ENCODE data around the gene LRFN4. TPM values are rescaled to one million over a fixed set of nuclear protein-coding genes. Genes with fewer than 3 reads are reported as not detected.
A peak's percentile ranks its signal among the peaks of the same experiment; 100 is the strongest.

LRFN4 gene
- total and polyA plus RNA-seq, 2 of the 13 experiments (the other 11 are each of a cell fraction or from before 2014, with no cell fraction given) = 1.3 to 6.8 TPM

DNA sequence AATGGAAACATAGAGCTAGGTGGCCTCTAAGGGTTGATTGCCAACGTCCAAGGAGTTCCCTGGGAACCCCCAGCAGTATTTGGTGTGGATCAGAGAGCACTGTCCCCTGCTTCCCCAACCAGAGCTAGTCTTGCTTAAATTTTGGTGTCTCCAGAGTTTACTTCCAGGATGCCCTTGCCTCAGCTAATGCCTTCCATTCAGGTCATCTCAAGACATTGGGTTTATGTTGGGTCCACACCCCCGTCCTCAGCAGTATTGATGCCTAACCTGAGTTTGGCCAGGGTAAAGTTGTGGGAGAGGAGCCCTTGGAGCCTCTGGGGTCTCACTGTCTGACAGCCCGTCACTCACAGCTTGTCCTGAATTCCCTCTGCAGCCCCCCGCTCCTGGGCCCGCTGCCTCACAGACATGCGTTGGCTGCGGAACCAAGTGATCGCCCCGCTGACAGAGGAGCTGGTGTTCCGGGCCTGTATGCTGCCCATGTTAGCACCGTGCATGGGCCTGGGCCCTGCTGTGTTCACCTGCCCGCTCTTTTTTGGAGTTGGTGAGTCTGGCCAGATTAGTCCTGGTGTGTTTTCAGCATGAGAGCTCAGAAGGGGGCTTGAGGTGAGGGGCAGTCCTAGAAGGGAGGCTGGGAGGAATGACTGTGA lies 12.2 kb upstream of the LRFN4 start:
- Histone ChIP-seq H4K20me1 (ENCODE audit: insufficient read depth, low read length) (peaks cover 6% of the 10 kb centered on the region; the same call in 1 of the 2 replicates), H3K79me2 (ENCODE audit: insufficient read depth, low read length) (peaks cover 28% of the 10 kb centered on the region), H3K9me3 (ENCODE audit: low read length) (no peaks in the 10 kb centered on the region), H3K4me1 (ENCODE audit: insufficient read depth, low read length) (peaks cover 28% of the 10 kb centered on the region), H2AFZ (ENCODE audit: low read length) (no peak overlapping the region), H3K9ac (ENCODE audit: insufficient read depth, low read depth, low read length) (peak overlapping the region; percentile 96; the same call in 1 of the 2 replicates), H3K4me3 (replicated peaks in 1 of 3; ENCODE audit: insufficient read depth in 1 of 3, low read depth in 2 of 3, low read length in 3 of 3) (peak overlapping the region; percentile 87 to 99 (median 87); a peak in 5 of 6 replicates), H3K36me3 (replicated peaks in 1 of 2; ENCODE audit: control insufficient read depth in 1 of 2, insufficient read depth in 2 of 2, low read length in 2 of 2) (peaks cover 13 to 44% of the 10 kb centered on the region in 2 experiments; a peak in 4 of 5 replicates), H3K4me2 (ENCODE audit: low read depth, low read length) (peak overlapping the region; percentile 80), H3K27ac (ENCODE audit: extremely low read length, insufficient read depth, low read length) (peak overlapping the region; percentile 82), H3K27me3 (ENCODE audit: control insufficient read depth in 1 of 2, insufficient read depth in 2 of 2, low read length in 2 of 2) (no peaks in the 10 kb centered on the region; a peak in 1 of 5 replicates)
- no peak for TF ChIP-seq ZNF749 (CRISPR knock-in tag; IDR thresholded peaks at IDR 0.05; ENCODE audit: borderline replicate concordance)
- TF ChIP-seq GZF1 (CRISPR knock-in tag; IDR thresholded peaks at IDR 0.05) = no peak
- TF ChIP-seq ATRX (CRISPR knock-in tag; IDR thresholded peaks at IDR 0.05; ENCODE audit: borderline replicate concordance) = no peak
- no peak for TF ChIP-seq ZNF24 (IDR thresholded peaks at IDR 0.05)
- no peak for TF ChIP-seq ZNF121 (CRISPR knock-in tag; IDR thresholded peaks at IDR 0.05)
- no peak for TF ChIP-seq PBX3 (CRISPR knock-in tag; IDR thresholded peaks at IDR 0.05; ENCODE audit: borderline replicate concordance)
- TF ChIP-seq, protein P1, sequence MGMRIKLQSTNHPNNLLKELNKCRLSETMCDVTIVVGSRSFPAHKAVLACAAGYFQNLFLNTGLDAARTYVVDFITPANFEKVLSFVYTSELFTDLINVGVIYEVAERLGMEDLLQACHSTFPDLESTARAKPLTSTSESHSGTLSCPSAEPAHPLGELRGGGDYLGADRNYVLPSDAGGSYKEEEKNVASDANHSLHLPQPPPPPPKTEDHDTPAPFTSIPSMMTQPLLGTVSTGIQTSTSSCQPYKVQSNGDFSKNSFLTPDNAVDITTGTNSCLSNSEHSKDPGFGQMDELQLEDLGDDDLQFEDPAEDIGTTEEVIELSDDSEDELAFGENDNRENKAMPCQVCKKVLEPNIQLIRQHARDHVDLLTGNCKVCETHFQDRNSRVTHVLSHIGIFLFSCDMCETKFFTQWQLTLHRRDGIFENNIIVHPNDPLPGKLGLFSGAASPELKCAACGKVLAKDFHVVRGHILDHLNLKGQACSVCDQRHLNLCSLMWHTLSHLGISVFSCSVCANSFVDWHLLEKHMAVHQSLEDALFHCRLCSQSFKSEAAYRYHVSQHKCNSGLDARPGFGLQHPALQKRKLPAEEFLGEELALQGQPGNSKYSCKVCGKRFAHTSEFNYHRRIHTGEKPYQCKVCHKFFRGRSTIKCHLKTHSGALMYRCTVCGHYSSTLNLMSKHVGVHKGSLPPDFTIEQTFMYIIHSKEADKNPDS (CRISPR knock-in tag; IDR thresholded peaks at IDR 0.05) = no peak
- TF ChIP-seq PCBP2 (optimal IDR thresholded peaks at IDR 0.05; ENCODE audit: low read depth, low read length, poor library complexity, severe bottlenecking) = no peak
- TF ChIP-seq POLR2G (IDR thresholded peaks at IDR 0.05; ENCODE audit: low read depth, low read length) = peak; percentile 2; the same call in 1 of the 2 replicates
- no peak for TF ChIP-seq SNAI1 (CRISPR knock-in tag; IDR thresholded peaks at IDR 0.05; ENCODE audit: borderline replicate concordance)
- TF ChIP-seq AGO1 (IDR thresholded peaks at IDR 0.05; ENCODE audit: low read depth, low read length, poor library complexity, severe bottlenecking) = peak; percentile 87
- TF ChIP-seq, protein P2, sequence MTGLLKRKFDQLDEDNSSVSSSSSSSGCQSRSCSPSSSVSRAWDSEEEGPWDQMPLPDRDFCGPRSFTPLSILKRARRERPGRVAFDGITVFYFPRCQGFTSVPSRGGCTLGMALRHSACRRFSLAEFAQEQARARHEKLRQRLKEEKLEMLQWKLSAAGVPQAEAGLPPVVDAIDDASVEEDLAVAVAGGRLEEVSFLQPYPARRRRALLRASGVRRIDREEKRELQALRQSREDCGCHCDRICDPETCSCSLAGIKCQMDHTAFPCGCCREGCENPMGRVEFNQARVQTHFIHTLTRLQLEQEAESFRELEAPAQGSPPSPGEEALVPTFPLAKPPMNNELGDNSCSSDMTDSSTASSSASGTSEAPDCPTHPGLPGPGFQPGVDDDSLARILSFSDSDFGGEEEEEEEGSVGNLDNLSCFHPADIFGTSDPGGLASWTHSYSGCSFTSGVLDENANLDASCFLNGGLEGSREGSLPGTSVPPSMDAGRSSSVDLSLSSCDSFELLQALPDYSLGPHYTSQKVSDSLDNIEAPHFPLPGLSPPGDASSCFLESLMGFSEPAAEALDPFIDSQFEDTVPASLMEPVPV (CRISPR knock-in tag; IDR thresholded peaks at IDR 0.05) = peak; percentile 45; the same call in 1 of the 2 replicates
- peak; percentile 91 for TF ChIP-seq AGO2 (optimal IDR thresholded peaks at IDR 0.05; ENCODE audit: low read depth, low read length)
- peak; percentile 32; the same call in 1 of the 2 replicates for TF ChIP-seq AKAP8 (CRISPR knock-in tag; IDR thresholded peaks at IDR 0.05)
- TF ChIP-seq ARID2 (CRISPR knock-in tag; IDR thresholded peaks at IDR 0.05; ENCODE audit: borderline replicate concordance) = 0 out of 2 replicates have a peak, but pooled peaks have one; percentile 21
- TF ChIP-seq ZBTB1 (CRISPR knock-in tag; IDR thresholded peaks at IDR 0.05; ENCODE audit: borderline replicate concordance) = no peak
- TF ChIP-seq BHLHE40 (IDR thresholded peaks at IDR 0.05; ENCODE audit: low read length) = no peak
- intact Hi-C loops (cut with micrococcal nuclease; ENCODE audit: unreplicated experiment) = loop anchor here (5.0 kb wide), 1 partner anchor 133 kb away; the partner anchor contains the start of gene C11orf86
- FAIRE-seq = no peak
- DNase-seq (ENCODE audit: low spot score) = no peak
- 100% methylated on average over 10 of the region's 12 CpGs for WGBS (ENCODE audit: low lambda C conversion rate)
- ATAC-seq = no peak
- CTCF ChIA-PET (ENCODE audit: low intra/inter-chr PET ratio, low total read pairs) = no interaction called here
- no TSS peak for BruUV-seq (replicated peaks)
- POLR2A ChIA-PET = interaction anchor here (1.9 to 4.2 kb wide), 5 partner anchors 10 to 167 kb away, joined by 4 to 24 read pairs (median 11); partner anchors contain the start of genes PC and RBM4B
- in situ Hi-C loops (cut with HindIII; ENCODE audit: extremely low pct_ligation_motif_present, low pct_unique_long_range_greater_than_20kb) = loop anchor here (10.0 to 25.0 kb wide), 3 partner anchors 130 to 432 kb away; partner anchors contain the start of genes C11orf86, CTSF and NPAS4
